HEK293T (cell line): ENCODE data around the gene SEH1L.

Source experiments
- CTCF ChIA-PET: fragments of 350-600 bp; formaldehyde crosslinking; extraction: SDS; loops from one replicate; lab custom pipeline; 2021; ENCODE audit warnings: antibody characterized with exemption, inconsistent platforms; lab: Yijun Ruan, JAX
- POLR2A ChIA-PET: fragments of 350-600 bp; formaldehyde crosslinking; extraction: SDS; loops from one replicate; lab custom pipeline; 2020; ENCODE audit warnings: antibody characterized with exemption, inconsistent platforms; lab: Yijun Ruan, JAX
- DNase-seq: peaks from one replicate; pipeline ENCODE4 v3.0.0; 2012; ENCODE audit warnings: mixed read lengths; ENCODE audit errors: extremely low spot score
- ARNT ChIP-seq: fragments of 450-650 bp; IDR thresholded peaks from 2 replicates; pipeline ENCODE4 v1.6.1; 2017; ENCODE audit warnings: mild to moderate bottlenecking
- BHLHE40 ChIP-seq: fragments of 450-650 bp; IDR thresholded peaks from 2 replicates; pipeline ENCODE4 v1.6.1; 2016; ENCODE audit warnings: mild to moderate bottlenecking, moderate library complexity, borderline replicate concordance
- CTBP1 ChIP-seq: fragments of 450-650 bp; IDR thresholded peaks from 2 replicates; pipeline ENCODE4 v1.6.1; 2016; ENCODE audit warnings: borderline replicate concordance
- ELF4 ChIP-seq: fragments of 450-650 bp; IDR thresholded peaks from 2 replicates; pipeline ENCODE4 v1.6.1; 2017; ENCODE audit warnings: antibody characterized with exemption
- FOXA1 ChIP-seq: fragments of 450-650 bp; IDR thresholded peaks from 2 replicates; pipeline ENCODE4 v1.6.1; 2016; ENCODE audit warnings: mild to moderate bottlenecking
- FOXK2 ChIP-seq: fragments of 450-650 bp; IDR thresholded peaks from 2 replicates; pipeline ENCODE4 v1.6.1; 2016; ENCODE audit warnings: mild to moderate bottlenecking
- FOXM1 ChIP-seq: fragments of 450-650 bp; IDR thresholded peaks from 2 replicates; pipeline ENCODE4 v1.6.1; 2017; ENCODE audit warnings: mild to moderate bottlenecking, borderline replicate concordance
- HDGF ChIP-seq: fragments of 450-650 bp; IDR thresholded peaks from 2 replicates; pipeline ENCODE4 v1.6.1; 2017; ENCODE audit warnings: antibody characterized with exemption, borderline replicate concordance
- L3MBTL2 ChIP-seq: fragments of 450-650 bp; conservative IDR thresholded peaks from 2 replicates; pipeline ENCODE4 v1.6.1; 2016; ENCODE audit warnings: mild to moderate bottlenecking
- LEF1 ChIP-seq: fragments of 450-650 bp; IDR thresholded peaks from 2 replicates; pipeline ENCODE4 v1.6.1; 2017; ENCODE audit warnings: mild to moderate bottlenecking, borderline replicate concordance
- NFRKB ChIP-seq: fragments of 450-650 bp; IDR thresholded peaks from 2 replicates; pipeline ENCODE4 v1.6.1; 2016; ENCODE audit warnings: mild to moderate bottlenecking, moderate library complexity
- PKNOX1 ChIP-seq: fragments of 450-650 bp; IDR thresholded peaks from 2 replicates; pipeline ENCODE4 v1.6.1; 2016
- SP1 ChIP-seq: fragments of 450-650 bp; IDR thresholded peaks from 2 replicates; pipeline ENCODE4 v1.6.1; 2017
- SUZ12 ChIP-seq: fragments of 450-650 bp; IDR thresholded peaks from 2 replicates; pipeline ENCODE4 v1.6.1; 2016; ENCODE audit warnings: mild to moderate bottlenecking
- TARDBP ChIP-seq: fragments of 450-650 bp; IDR thresholded peaks from 2 replicates; pipeline ENCODE4 v1.6.1; 2016
- ZNF384 ChIP-seq: fragments of 450-650 bp; IDR thresholded peaks from 2 replicates; pipeline ENCODE4 v1.6.1; 2016

Gene SEH1L

GRCh38 chr18:12998332-12999060 lies 50.7 kb downstream of the SEH1L start:
- no peak for DNase-seq
- TF ChIP-seq PKNOX1: no peak
- TF ChIP-seq HDGF: no peak
- TF ChIP-seq L3MBTL2: no peak
- TF ChIP-seq FOXA1: no peak
- TF ChIP-seq BHLHE40: no peak
- no peak for TF ChIP-seq FOXM1
- TF ChIP-seq ZNF384: no peak
- ChIA-PET CTCF (no interaction called here), POLR2A (interaction anchor here (2.8 kb wide), 1 partner anchor 7 kb away, joined by 15 read pairs; the partner anchor contains the start of gene CEP192)

GRCh38 chr18:13003466-13003896 lies 55.7 kb downstream of the SEH1L start:
- CTCF ChIA-PET: interaction anchor here (0.6 kb wide), 1 partner anchor 16 kb away, joined by 4 read pairs; no protein-coding TSS in a partner anchor
- no peak for TF ChIP-seq L3MBTL2
- TF ChIP-seq HDGF: no peak
- TF ChIP-seq ZNF384: peak; percentile 88
- no peak for TF ChIP-seq SUZ12
- no peak for TF ChIP-seq LEF1
- peak; percentile 57 for DNase-seq
- POLR2A ChIA-PET: no interaction called here

GRCh38 chr18:13004396-13004795 lies 56.6 kb downstream of the SEH1L start:
- ChIA-PET CTCF (interaction anchor here (0.6 kb wide), 1 partner anchor 15 kb away, joined by 4 read pairs; no protein-coding TSS in a partner anchor), POLR2A (interaction anchor here (2.3 kb wide), 1 partner anchor 13 kb away, joined by 8 read pairs; the partner anchor contains the start of gene CEP192)
- TF ChIP-seq TARDBP: no peak
- TF ChIP-seq HDGF: no peak
- TF ChIP-seq SUZ12: no peak
- no peak for TF ChIP-seq FOXK2
- TF ChIP-seq SP1: no peak
- TF ChIP-seq CTBP1: no peak
- TF ChIP-seq BHLHE40: no peak
- no peak for DNase-seq

GRCh38 chr18:13005289-13005688 lies 57.5 kb downstream of the SEH1L start:
- ChIA-PET POLR2A (interaction anchor here (2.3 kb wide), 1 partner anchor 14 kb away, joined by 8 read pairs; the partner anchor contains the start of gene CEP192), CTCF (no interaction called here)
- TF ChIP-seq L3MBTL2: no peak
- TF ChIP-seq ELF4: no peak
- no peak for TF ChIP-seq NFRKB
- TF ChIP-seq FOXK2: no peak
- TF ChIP-seq SUZ12: no peak
- no peak for TF ChIP-seq LEF1
- TF ChIP-seq ZNF384: no peak
- no peak for TF ChIP-seq FOXA1
- TF ChIP-seq BHLHE40: no peak
- TF ChIP-seq PKNOX1: no peak
- no peak for TF ChIP-seq TARDBP
- no peak for TF ChIP-seq CTBP1
- TF ChIP-seq FOXM1: no peak
- no peak for DNase-seq

GRCh38 chr18:13006531-13007247 lies 58.9 kb downstream of the SEH1L start:
- TF ChIP-seq CTBP1 (no peak), LEF1 (no peak), FOXK2 (no peak), TARDBP (no peak), ELF4 (no peak), ZNF384 (no peak), BHLHE40 (no peak), FOXA1 (no peak), PKNOX1 (no peak), HDGF (no peak), ARNT (no peak), SP1 (no peak), NFRKB (no peak), SUZ12 (no peak), L3MBTL2 (no peak), FOXM1 (no peak)
- no peak for DNase-seq
- ChIA-PET CTCF (no interaction called here), POLR2A (interaction anchor here (2.3 kb wide), 1 partner anchor 16 kb away, joined by 8 read pairs; the partner anchor contains the start of gene CEP192)
